ENCODE data around the gene CERS2.

DNA sequence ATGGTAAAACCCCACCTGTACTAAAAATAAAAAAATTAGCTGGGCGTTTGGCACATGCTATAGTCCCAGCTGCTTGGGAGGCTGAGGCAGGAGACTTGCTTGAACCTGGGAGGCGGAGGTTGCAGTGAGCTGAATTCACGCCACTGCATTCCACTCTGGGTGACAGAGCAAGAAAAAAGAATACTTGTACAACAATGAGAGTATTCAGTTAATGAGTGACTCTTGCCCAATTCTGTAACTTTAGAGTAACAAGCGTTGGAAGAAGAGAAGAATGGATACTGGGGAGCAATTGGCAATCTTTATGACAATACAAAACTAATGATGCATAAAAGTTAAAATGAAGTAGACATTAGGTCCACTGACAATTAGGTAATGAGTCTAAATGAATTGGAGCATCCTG lies 18.0 kb upstream of the CERS2 start:
- TF ChIP-seq POLR2A (IDR thresholded peaks at IDR 0.05) (no peak), POLR2AphosphoS5 (IDR thresholded peaks at IDR 0.05) (no peak), EP300 (IDR thresholded peaks at IDR 0.05; ENCODE audit: low read depth) (no peak)
- TF ChIP-seq, protein P1, sequence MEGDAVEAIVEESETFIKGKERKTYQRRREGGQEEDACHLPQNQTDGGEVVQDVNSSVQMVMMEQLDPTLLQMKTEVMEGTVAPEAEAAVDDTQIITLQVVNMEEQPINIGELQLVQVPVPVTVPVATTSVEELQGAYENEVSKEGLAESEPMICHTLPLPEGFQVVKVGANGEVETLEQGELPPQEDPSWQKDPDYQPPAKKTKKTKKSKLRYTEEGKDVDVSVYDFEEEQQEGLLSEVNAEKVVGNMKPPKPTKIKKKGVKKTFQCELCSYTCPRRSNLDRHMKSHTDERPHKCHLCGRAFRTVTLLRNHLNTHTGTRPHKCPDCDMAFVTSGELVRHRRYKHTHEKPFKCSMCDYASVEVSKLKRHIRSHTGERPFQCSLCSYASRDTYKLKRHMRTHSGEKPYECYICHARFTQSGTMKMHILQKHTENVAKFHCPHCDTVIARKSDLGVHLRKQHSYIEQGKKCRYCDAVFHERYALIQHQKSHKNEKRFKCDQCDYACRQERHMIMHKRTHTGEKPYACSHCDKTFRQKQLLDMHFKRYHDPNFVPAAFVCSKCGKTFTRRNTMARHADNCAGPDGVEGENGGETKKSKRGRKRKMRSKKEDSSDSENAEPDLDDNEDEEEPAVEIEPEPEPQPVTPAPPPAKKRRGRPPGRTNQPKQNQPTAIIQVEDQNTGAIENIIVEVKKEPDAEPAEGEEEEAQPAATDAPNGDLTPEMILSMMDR (IDR thresholded peaks at IDR 0.05) = no peak

Data from transverse colon (tissue), 4 donors.